ENCODE measurements around the gene CCM2L. TPM values are rescaled to one million over a fixed set of nuclear protein-coding genes. Genes with fewer than 3 reads are reported as not detected.

Gene CCM2L
- 1 to 10 TPM; 3.4 to 5.9 TPM for total RNA-seq

DNA sequence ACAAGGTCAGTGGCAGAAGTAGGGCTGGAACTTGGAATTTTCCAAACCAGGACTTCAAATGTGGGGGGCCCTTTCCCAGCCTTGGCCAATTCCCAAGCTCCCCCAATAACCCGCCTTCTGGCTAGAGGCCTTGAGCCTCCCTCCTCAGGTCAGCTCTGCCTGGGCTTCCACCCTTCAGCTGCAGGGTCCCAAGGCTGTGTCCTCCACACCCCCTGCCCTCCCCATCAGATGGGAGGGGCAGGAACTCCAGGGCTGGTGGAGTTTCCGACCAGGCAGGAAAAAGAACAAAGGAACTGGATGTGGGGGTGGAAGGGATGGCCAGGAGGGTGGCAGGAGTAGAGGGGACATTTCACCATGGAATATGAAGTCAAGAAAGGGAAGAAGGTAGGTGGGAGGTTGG is at the start of gene CCM2L:
Gene CCM2L, plus strand, starts transcription at position 338 of the 400 bp plus-strand sequence. Its CDS starts 17 bp downstream, at position 355.
- Histone ChIP-seq H3K9me3 (no peaks in the 10 kb centered on the region), H3K36me3 (replicated peaks in 1 of 2; ENCODE audit: insufficient read depth in 1 of 2, low read depth in 2 of 2) (no peaks in the 10 kb centered on the region), H3K4me1 (no peaks in the 10 kb centered on the region), H3K4me3 (no peak within 1 kb of the TSS), H3K27me3 (no peaks in the 10 kb centered on the region), H3K27ac (peak within 1 kb of the TSS in 2 of 4 donors; percentile 2)
- TF ChIP-seq POLR2A (IDR thresholded peaks at IDR 0.05) = no peak
- TF ChIP-seq, protein P1, sequence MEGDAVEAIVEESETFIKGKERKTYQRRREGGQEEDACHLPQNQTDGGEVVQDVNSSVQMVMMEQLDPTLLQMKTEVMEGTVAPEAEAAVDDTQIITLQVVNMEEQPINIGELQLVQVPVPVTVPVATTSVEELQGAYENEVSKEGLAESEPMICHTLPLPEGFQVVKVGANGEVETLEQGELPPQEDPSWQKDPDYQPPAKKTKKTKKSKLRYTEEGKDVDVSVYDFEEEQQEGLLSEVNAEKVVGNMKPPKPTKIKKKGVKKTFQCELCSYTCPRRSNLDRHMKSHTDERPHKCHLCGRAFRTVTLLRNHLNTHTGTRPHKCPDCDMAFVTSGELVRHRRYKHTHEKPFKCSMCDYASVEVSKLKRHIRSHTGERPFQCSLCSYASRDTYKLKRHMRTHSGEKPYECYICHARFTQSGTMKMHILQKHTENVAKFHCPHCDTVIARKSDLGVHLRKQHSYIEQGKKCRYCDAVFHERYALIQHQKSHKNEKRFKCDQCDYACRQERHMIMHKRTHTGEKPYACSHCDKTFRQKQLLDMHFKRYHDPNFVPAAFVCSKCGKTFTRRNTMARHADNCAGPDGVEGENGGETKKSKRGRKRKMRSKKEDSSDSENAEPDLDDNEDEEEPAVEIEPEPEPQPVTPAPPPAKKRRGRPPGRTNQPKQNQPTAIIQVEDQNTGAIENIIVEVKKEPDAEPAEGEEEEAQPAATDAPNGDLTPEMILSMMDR (IDR thresholded peaks at IDR 0.05) = no peak
- ATAC-seq (peak; percentile 53), DNase-seq (no peak)
- 39 to 56% methylated on average over 2 of the region's 2 CpGs for WGBS, 2 donors
- intact Hi-C loops (cut with DNase I) = no loop called here

GRCh38 chr20:31962761-31963160 is 47.5 kb upstream of the CCM2L start:
- no peaks in the 10 kb centered on the region for H3K4me1 ChIP-seq
- WGBS, 2 donors = 33 to 36% methylated on average over 1 to 2 of the region's 2 CpGs
- DNase-seq (no peak), ATAC-seq (no peak)
- intact Hi-C loops (cut with DNase I) = no loop called here
- no peaks in the 10 kb centered on the region for H3K9me3 ChIP-seq
- H3K4me3 ChIP-seq = no peak overlapping the region
- no peak overlapping the region for H3K27ac ChIP-seq
- peaks cover 0 to 6% of the 10 kb centered on the region in 2 donors for H3K27me3 ChIP-seq
- no peak for TF ChIP-seq POLR2A (IDR thresholded peaks at IDR 0.05)
- TF ChIP-seq, protein P1 (IDR thresholded peaks at IDR 0.05) = no peak
- no peaks in the 10 kb centered on the region for H3K36me3 ChIP-seq (replicated peaks in 1 of 2; ENCODE audit: insufficient read depth in 1 of 2, low read depth in 2 of 2)

- peaks cover 0 to 6% of the 10 kb centered on the region in 2 donors for H3K27me3 ChIP-seq
- WGBS, 2 donors = 44 to 49% methylated on average over 6 of the region's 6 CpGs
- DNase-seq (no peak), ATAC-seq (no peak)
- H3K27ac ChIP-seq = no peak overlapping the region
- intact Hi-C loops (cut with DNase I) = no loop called here
- no peaks in the 10 kb centered on the region for H3K4me1 ChIP-seq
- no peak overlapping the region for H3K4me3 ChIP-seq
- TF ChIP-seq, protein P1 (IDR thresholded peaks at IDR 0.05) = no peak
- H3K36me3 ChIP-seq (replicated peaks in 1 of 2; ENCODE audit: insufficient read depth in 1 of 2, low read depth in 2 of 2) = no peaks in the 10 kb centered on the region
- H3K9me3 ChIP-seq = no peaks in the 10 kb centered on the region
These were observed 46.3 kb upstream of the CCM2L start for GRCh38 chr20:31963889-31964288.

DNA sequence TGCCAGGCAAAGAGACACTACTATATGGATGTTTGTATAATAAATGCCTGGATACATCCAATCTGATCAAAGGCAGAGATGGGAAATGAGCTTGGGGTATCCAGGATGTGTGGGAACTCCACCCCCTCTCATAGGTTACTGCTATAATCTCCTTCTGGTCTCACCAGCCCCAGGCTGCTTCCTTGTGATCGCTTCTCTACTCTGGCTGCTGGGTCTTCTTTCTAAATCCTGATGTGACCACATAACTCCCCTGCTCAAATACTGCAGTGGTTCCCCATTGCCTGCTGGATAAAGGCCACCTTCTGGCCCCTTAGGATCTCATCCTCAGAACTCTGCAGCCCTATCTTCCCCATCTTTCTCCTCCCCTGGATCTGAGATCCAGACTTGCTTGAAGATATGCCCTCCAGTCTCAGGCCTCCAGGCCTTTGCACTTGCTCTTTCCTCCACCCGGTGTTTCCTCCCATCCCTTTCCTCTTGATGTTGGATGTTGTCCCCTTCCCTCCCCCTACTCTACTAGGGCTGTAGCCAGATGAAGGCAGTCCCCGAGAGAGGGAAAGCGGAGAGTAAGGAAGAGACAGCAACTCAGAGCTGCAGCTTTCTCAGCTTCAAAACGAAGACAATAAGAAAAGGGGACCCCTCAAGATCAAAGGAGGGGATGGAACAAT is 43.1 kb upstream of the CCM2L start:
- H3K36me3 ChIP-seq (replicated peaks in 1 of 2; ENCODE audit: insufficient read depth in 1 of 2, low read depth in 2 of 2) = no peaks in the 10 kb centered on the region
- TF ChIP-seq POLR2A (IDR thresholded peaks at IDR 0.05) = no peak
- TF ChIP-seq, protein P1 (IDR thresholded peaks at IDR 0.05) = no peak
- no peak overlapping the region for H3K4me3 ChIP-seq
- H3K27me3 ChIP-seq = peaks cover 0 to 6% of the 10 kb centered on the region in 2 donors
- H3K27ac ChIP-seq = no peak overlapping the region
- ATAC-seq = no peak
- no peaks in the 10 kb centered on the region for H3K9me3 ChIP-seq
- 7 to 12% methylated on average over 5 of the region's 5 CpGs for WGBS, 2 donors
- intact Hi-C loops (cut with DNase I) = no loop called here
- DNase-seq = no peak
- no peaks in the 10 kb centered on the region for H3K4me1 ChIP-seq

DNA sequence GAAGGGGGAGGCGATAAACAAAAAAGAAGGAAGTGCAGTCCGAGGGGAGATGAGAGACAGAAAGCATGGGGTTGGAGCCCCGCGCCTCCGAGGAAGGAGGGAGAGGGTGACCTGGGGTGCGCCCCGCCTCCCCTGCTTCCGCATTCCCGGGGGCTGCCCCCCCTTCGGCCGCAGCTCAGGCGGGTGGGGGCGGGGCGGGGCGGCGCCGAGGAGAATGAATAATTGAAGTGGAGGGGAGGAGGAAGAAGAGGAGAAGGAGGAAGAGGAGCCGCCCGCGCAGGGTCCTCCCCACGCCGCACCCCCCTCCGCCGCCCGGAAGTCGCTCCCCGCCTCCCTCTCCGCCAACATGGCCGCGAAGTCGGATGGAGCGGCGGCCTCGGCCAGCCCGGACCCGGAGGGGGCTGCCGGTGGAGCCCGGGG is 42.4 kb upstream of the CCM2L start, which contains the start of gene XKR7:
Gene XKR7, plus strand, starts transcription at position 322 of the 420 bp plus-strand sequence. Its CDS starts 25 bp downstream, at position 347.
- ATAC-seq = no peak
- H3K27me3 ChIP-seq = peaks cover 0 to 6% of the 10 kb centered on the region in 2 donors

More for the DNA sequence above, 42.4 kb upstream of the CCM2L start, which contains the start of gene XKR7:
- Histone ChIP-seq H3K36me3 (replicated peaks in 1 of 2; ENCODE audit: insufficient read depth in 1 of 2, low read depth in 2 of 2) (no peaks in the 10 kb centered on the region), H3K27ac (no peak within 1 kb of the TSS), H3K4me1 (no peaks in the 10 kb centered on the region), H3K4me3 (no peak within 1 kb of the TSS), H3K9me3 (no peaks in the 10 kb centered on the region)
- peak in 3 of 4 donors; percentile 5 to 12 (median 12) for DNase-seq
- TF ChIP-seq, protein P1 (IDR thresholded peaks at IDR 0.05) = no peak
- TF ChIP-seq POLR2A (IDR thresholded peaks at IDR 0.05) = no peak
- intact Hi-C loops (cut with DNase I) = no loop called here
- 1% methylated on average over 20 to 29 of the region's 38 CpGs for WGBS, 2 donors
